VCaP (cell line): ENCODE measurements around the gene OGDH.

Experiments used
- H3K27ac ChIP-seq: fragments of 450-650 bp; 2 replicates; pipeline ENCODE4 v1.5.1; 2017
- TF ChIP-seq, protein P1 (sequence below): fragments of 450-650 bp; conservative IDR thresholded peaks from 2 replicates; pipeline ENCODE4 v1.5.1; 2017; ENCODE audit warnings: mild to moderate bottlenecking, moderate library complexity

OGDH gene

DNA sequence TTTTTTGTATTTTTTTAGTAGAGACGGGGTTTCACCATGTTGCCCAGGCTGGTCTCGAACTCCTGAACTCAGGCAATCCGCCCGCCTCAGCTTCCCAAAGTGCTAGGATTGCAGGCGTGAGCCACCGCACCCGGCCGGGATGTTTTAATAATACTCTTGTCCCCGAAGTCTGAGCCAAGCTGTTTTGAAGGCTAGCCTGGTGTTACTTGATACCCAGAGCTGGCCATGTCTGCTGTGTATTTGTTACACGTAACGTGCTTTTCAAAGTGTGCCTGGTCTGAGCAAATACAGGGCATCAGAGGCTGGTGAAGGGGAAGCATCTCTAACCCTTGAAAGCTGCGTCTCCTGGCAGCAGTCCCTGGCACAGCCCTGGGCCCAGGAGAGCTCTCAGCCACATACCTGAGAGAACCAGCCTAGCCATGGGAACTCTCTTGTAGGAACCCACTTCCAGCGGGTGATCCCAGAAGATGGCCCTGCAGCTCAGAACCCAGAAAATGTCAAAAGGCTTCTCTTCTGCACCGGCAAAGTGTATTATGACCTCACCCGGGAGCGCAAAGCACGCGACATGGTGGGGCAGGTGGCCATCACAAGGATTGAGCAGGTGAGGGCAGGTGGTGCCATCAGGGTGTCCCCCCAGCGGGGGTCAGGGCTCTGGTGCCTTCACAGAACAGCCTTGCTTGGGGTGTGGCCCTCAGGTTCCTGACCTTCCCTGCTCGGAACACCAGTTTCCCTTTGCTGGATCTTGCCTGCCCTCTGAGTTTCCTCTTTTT is 100.5 kb downstream of the OGDH start:
- TF ChIP-seq, protein P1, sequence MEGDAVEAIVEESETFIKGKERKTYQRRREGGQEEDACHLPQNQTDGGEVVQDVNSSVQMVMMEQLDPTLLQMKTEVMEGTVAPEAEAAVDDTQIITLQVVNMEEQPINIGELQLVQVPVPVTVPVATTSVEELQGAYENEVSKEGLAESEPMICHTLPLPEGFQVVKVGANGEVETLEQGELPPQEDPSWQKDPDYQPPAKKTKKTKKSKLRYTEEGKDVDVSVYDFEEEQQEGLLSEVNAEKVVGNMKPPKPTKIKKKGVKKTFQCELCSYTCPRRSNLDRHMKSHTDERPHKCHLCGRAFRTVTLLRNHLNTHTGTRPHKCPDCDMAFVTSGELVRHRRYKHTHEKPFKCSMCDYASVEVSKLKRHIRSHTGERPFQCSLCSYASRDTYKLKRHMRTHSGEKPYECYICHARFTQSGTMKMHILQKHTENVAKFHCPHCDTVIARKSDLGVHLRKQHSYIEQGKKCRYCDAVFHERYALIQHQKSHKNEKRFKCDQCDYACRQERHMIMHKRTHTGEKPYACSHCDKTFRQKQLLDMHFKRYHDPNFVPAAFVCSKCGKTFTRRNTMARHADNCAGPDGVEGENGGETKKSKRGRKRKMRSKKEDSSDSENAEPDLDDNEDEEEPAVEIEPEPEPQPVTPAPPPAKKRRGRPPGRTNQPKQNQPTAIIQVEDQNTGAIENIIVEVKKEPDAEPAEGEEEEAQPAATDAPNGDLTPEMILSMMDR, result no peak

DNA sequence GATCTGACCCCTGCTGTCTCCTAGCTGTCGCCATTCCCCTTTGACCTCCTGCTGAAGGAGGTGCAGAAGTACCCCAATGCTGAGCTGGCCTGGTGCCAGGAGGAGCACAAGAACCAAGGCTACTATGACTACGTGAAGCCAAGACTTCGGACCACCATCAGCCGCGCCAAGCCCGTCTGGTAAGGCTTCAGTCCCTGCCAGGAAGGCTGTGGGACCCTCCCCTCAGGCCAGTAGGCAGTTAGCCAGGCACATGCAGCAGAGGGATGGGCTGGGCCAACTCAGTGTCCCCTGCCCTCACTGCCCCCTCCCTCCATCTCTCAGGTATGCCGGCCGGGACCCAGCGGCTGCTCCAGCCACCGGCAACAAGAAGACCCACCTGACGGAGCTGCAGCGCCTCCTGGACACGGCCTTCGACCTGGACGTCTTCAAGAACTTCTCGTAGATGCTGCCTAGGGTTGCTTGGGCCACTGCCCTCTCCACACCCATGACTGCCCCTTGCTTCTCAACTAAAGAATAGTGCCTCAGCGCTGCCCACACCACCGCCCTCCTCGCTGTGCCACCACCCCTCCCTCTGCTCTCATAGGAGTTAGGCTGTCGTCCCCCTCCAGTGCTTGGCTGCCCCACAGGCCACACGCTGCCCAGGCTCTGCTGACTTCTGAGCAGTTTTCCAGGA is 101.3 kb downstream of the OGDH start:
- TF ChIP-seq, protein P1, result no peak
- H3K27ac ChIP-seq, result no peak overlapping the region

More for the DNA sequence above, 100.5 kb downstream of the OGDH start:
- H3K27ac ChIP-seq, result no peak overlapping the region

DNA sequence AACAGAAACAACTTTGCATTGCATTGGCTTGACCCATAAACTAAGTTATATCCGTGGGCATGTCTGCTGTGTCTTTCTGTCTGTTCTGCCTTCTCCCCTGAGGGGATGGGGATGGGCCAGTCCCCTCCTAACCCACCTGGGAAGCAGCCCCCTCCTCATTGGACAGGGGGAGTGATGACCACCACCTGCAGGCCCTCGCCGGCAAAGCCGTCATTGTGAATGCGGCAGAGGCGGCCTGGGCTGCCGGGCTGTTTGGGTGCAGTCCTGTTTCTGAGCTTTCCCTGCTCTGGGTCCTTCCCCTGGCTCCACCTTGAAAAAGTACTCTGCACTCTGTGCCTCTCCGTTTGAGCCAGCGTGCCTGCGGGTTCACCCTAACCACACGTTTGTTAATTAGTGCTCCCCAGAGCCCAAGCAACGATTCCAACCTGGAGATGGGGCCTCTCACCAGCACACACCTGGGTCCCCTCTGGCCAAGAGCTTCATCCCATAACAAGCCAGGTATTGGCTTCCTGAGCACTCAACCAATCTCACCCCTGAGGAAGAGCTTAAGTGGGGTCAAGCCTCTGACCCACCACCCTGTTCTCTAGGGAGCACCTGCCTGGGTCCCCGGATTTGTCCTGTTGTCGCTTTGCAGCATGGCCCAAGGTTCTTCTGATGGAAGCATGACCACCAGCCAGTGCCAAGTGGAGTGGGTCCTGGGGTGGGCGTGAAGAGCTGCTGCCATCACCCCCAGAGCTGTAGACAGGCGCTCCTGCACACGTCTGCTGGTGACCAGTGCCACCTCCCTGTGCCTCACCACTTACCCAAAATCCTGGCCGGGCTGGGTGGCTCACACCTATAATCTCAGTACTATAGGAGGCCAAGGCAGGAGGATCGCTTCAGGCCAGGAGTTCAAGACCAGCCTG is 102.8 kb downstream of the OGDH start:
- TF ChIP-seq, protein P1, result no peak
- H3K27ac ChIP-seq, result no peak overlapping the region

DNA sequence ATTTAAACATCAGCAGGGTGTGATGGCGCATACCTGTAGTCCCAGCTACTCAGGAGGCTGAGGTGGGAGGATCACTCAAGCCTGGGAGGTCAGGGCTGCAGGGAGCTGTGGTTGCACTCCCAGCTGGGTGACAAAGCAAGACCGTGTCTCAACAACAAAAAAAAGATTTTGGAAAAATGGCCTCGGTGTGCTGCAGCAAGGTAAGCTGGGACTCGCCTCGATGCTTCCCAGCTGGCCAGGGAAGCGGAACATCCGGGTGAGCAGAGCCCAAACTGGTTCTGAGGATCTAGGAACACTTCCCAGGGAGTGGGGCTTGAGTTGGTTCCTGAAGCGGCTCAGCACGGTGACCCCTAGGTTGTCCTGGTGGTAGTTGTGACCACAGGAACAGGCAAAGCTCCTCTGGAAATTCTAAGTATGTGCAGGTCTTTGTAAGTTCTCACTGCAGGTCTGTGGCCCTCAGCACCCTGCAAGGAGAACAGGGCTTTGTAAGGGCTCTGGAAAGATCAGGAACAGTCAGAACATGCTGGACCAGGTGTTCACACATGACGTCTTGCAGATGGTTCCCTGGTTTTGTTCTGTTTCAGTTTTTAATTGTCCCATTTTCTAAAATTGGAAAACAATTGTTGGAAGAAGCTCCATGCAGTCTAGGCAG is 103.6 kb downstream of the OGDH start:
- no peak overlapping the region for H3K27ac ChIP-seq
- TF ChIP-seq, protein P1, result no peak

DNA sequence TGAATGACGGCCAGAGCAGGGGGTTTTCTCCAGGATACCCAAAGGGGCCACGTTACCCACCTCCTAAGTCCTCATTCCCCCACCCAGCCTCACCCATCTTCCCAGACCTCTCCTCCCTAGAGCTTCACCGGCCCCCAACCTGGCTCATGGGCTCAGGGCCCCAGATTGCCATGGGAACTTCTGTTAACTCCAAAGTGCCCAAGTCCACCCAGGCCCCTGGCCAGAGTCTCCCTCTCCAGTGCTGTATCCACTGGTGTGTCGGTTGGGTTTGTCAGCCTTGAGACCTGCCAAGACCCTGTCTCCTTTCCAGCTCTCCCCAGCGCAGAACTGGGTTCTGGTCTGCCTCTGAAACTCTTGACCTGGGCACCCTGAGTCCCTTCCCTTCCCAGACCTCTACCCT is 105.1 kb downstream of the OGDH start:
- TF ChIP-seq, protein P1, result no peak
- no peak overlapping the region for H3K27ac ChIP-seq

DNA sequence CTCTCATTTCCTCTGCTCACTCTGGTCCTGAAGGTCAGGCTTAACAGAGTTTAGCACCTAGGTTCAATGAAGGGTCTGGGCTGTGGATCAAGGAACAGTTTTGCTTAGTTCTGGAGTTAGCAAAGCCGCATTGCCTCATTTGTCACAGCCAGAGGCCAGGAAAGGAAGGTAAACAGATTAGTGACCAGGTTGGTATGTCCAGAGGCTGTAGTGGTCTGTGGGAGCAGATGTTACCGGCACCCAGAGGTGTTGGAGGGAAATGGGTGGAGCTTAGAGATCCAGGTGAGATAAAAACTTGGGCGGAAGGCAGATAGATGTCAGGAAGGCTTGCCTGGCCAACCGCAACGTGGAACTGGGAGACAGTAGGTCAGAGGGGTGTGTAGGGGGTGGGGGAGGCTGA is 105.6 kb downstream of the OGDH start:
- TF ChIP-seq, protein P1, result no peak
- no peak overlapping the region for H3K27ac ChIP-seq
